T-helper 1 cell treated with Interleukin-12 subunit alpha and Interleukin-12 subunit beta and Interleukin-4 antibody, amounts not matched to agents 30 ng/mL and 1 ng/mL, for 36 hours (primary cell): ENCODE measurements around the gene IL1R2. TPM values are rescaled to one million over a fixed set of nuclear protein-coding genes. Genes with fewer than 3 reads are reported as not detected.

ENCODE experiments used
- intact Hi-C: fragments of 100-400 bp; cut with micrococcal nuclease; formaldehyde crosslinking; loops from one replicate; pipeline ENCODE4 v1.15.1; 2024
- total RNA-seq: library from RNA; stranded (reverse); gene quantifications from 2 replicates; pipeline ENCODE4 v1.2.3, GENCODE V29; 2022

IL1R2 gene
- total RNA-seq, 1 donor from 2014 or later = 1.4 TPM

DNA sequence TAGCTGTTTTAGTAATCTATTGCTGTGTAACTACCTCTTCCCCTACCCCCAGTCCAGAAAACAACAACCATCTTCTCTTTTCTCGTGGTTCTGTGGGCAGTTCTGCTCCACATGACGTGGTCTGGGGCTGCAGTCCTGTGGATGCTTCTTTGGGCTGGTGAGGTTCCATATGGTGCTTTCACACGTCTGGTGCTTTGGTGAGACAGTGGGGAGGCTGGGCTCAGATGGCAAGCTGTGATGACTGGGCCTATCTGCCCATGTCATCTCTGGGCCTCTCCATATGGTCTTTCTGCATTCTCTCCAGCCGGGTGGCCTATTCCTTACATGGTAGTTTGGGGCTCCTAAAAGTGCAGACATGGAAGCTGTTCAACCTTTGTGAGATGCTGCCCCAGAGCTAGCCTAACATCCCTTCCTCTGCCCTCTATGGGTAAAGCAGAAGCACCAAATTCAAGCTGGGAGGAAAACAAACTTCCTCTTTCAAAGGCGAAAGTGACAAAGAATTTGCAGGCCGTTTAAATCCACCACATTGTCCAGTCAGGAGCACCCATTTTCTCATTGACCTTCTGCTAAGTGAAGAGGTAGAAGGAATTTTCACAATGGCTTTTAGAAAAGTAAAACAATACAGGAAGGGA, 82.5 kb downstream of the IL1R2 start:
- intact Hi-C loops = no loop called here

DNA sequence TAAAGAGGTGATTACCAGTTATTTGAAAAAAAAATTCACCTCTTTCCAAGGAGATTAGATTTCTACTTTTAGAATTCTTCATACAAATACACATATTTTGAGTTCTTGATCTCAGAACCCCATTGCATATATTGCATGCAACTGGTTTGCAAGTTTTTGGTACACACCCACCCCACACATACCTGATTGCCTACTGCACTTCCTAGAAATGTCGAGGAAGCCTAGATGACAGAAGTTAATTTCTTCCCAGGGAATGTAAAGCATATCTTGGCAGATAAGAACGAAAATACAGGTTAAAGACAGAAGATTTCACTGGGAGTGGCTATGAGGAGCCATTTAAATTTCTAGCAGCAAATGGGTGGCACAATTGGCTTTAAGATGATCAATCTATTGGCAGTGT, 83.7 kb downstream of the IL1R2 start:
- intact Hi-C loops = no loop called here

GRCh38 chr2:102076512-102076911, 84.8 kb downstream of the IL1R2 start:
- intact Hi-C loops = no loop called here

Other genes starting within 250 kb of the IL1R2 start
- gene IL1R1, start 150.8 kb downstream of the IL1R2 start, total RNA-seq = 0.22 and 0.39 TPM in 2 replicates
- not detected in 2 replicates for gene IL1RL2, start 195.1 kb downstream of the IL1R2 start, total RNA-seq